Heart right ventricle (tissue), 16 donors: ENCODE results near the gene ADGRG7. TPM values are rescaled to one million over a fixed set of nuclear protein-coding genes. Genes with fewer than 3 reads are reported as not detected.

Source experiments
- ATAC-seq, 8 donors: fragments of 200-7000 bp; cut with Tn5 transposase; one replicate each; pipeline ENCODE4 v1.9.1; 2020; ENCODE audit warnings: mild to moderate bottlenecking in 8 of 8, moderate library complexity in 8 of 8, moderate number of reproducible peaks in 1 of 8
- DNase-seq, 2 donors: peaks; one replicate each; pipeline ENCODE4 v3.0.0-alpha.2; 2020
- H3K27ac ChIP-seq, 10 donors: fragments of 200-600 bp; sonication (generic) in 2 of 10; one replicate each; pipeline versions ENCODE4 v1.5.0 to v1.8.0; 2020 to 2022; ENCODE audit warnings: mild to moderate bottlenecking in 3 of 10
- H3K27me3 ChIP-seq, 7 donors: fragments of 200-600 bp; one replicate each; pipeline ENCODE4 v1.8.0; 2021 to 2022; ENCODE audit warnings: mild to moderate bottlenecking in 2 of 7
- H3K36me3 ChIP-seq, 9 donors: fragments of 200-600 bp; sonication (generic) in 1 of 9; one replicate each; pipeline versions ENCODE4 v1.5.0 to v1.8.0; 2020 to 2022; ENCODE audit warnings: mild to moderate bottlenecking in 2 of 9
- H3K4me1 ChIP-seq, 9 donors: fragments of 200-600 bp; sonication (generic) in 1 of 9; one replicate each; pipeline versions ENCODE4 v1.5.0 to v1.8.0; 2020 to 2022; ENCODE audit warnings: mild to moderate bottlenecking in 4 of 9
- H3K4me3 ChIP-seq, 10 donors: fragments of 200-600 bp; sonication (generic) in 2 of 10; one replicate each; pipeline versions ENCODE4 v1.5.0 to v1.8.0; 2020 to 2022; ENCODE audit warnings: mild to moderate bottlenecking in 7 of 10, moderate library complexity in 2 of 10
- H3K9me3 ChIP-seq, 11 donors: fragments of 200-600 bp in 10 of 11; sonication (generic) in 2 of 11; one replicate each; pipeline versions ENCODE4 v1.5.0 to v1.8.0; 2013 to 2022; ENCODE audit warnings: mild to moderate bottlenecking in 2 of 11, control low read depth in 1 of 11, moderate library complexity in 1 of 11
- CTCF ChIP-seq, 9 donors: fragments of 200-600 bp; sonication (generic) in 2 of 9; IDR thresholded peaks; one replicate each; pipeline versions ENCODE4 v1.5.0 to v1.8.0; 2021 to 2022; ENCODE audit warnings: antibody characterized with exemption in 9 of 9, mild to moderate bottlenecking in 5 of 9, moderate library complexity in 1 of 9
- WGBS, 2 donors: extraction: QIAGEN DNeasy Blood & Tissue Kit; methylation state at CpG; one replicate each; pipeline ENCODE4 v1.1.7; 2013; ENCODE audit warnings: inconsistent platforms in 1 of 2; 5-methylcytosine and 5-hydroxymethylcytosine counted together
- intact Hi-C, 10 donors: fragments of 100-400 bp; cut with DNase I; formaldehyde crosslinking; loops; one replicate each; pipeline versions ENCODE4 v1.11.1 to v1.14.2; 2022
- polyA plus RNA-seq, 2 donors: library from polyadenylated mRNA; stranded (reverse); fragments of 200-250 nt; gene quantifications; one replicate each; pipeline ENCODE4 v1.2.3, GENCODE V29; 2013
- total RNA-seq, 10 donors: library from RNA; stranded (reverse); fragmentation: NEBNext Ultra II Directional in 3 of 10; extraction: Animal tissue kit (Norgen Biotek cat#: 25700) in 3 of 10; gene quantifications; one replicate each; pipeline versions ENCODE4 v1.2.1 to v1.2.4, GENCODE V29; 2021 to 2023
- donor health status: Arrhythmogenic right ventricular cardiomyopathy.
- donor health status: ischemic (EF 13 %, LVEDD 7.1; RV severe dilation, severe dysfunction).
- donor health status: healthy with polysubstance abuse.
- donor health status: DM: no; HTN: yes; CAD: no.
- donor health status: DM: no; HTN: no; CAD: no.
- donor health status: ischemic (EF 25% LVEDD 6.9; RV normal size, moderate dysfunction).
- donor health status: ischemic (EF 25% LVEDD 5.7; RV mildly dilated, moderate dysfunction).
- donor health status: healthy.
- donor health status: DM: yes; HTN: yes; CAD: no.
- donor health status: Ischemic cardiomyopathy.
- donor health status: ischemic (EF 35%, LVEDD 5.7; RV mildly dilated, moderate dysfunction).
- donor health status: nonischemic (EF 11% LVEDD 7.7; RV severe dilation, severe dysfunction).
- donor health status: DM: yes; HTN: yes; CAD: no.
- donor health status: PGD.
- donor health status: ischemic (EF 29% LVEDD 5.4; RV normal size, mild dysfunction).
- donor health status: nonischemic (EF 23%, LVEDD 6.1; RV moderate dilation, normal function).

Gene ADGRG7
- total and polyA plus RNA-seq, 12 donors = 0.30 TPM; not detected in 11

DNA sequence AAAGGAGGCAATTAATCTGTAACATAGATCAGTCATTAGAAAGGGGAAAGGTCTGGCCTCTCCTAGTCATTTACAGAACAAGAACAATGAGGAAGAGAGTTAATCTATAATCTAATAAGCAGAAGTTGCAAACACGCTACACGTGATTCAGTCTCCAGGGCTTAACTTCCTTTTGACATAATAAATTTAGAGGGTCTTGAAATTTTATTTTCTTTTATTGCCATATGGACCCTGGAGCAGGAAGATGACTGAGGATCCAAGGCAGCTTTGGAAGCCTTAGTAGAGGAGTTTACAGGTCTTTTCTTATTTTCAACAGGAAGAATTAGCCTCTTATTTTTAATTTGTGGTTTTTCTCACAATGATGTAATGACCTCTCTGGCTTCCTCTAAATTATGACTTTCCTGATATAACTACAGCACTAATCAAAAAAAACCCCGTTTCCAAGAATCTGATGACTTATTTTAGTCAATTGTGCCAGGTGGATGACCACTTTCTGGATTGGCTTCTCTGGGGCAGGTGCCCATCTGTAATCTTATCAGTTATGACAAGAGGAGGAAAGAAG lies 32.2 kb downstream of the ADGRG7 start:
- no peak for TF ChIP-seq CTCF (IDR thresholded peaks at IDR 0.05)
- no peak overlapping the region for H3K4me3 ChIP-seq
- H3K36me3 ChIP-seq = no peaks in the 10 kb centered on the region
- 50 to 51% methylated on average over 3 of the region's 3 CpGs for WGBS, 2 donors
- no peak overlapping the region for H3K27ac ChIP-seq
- intact Hi-C loops = no loop called here
- H3K4me1 ChIP-seq = no peaks in the 10 kb centered on the region
- no peaks in the 10 kb centered on the region for H3K9me3 ChIP-seq
- no peaks in the 10 kb centered on the region for H3K27me3 ChIP-seq
- DNase-seq (no peak), ATAC-seq (no peak)

- Histone ChIP-seq H3K9me3 (no peaks in the 10 kb centered on the region), H3K4me1 (no peaks in the 10 kb centered on the region), H3K4me3 (no peak overlapping the region), H3K27me3 (no peaks in the 10 kb centered on the region), H3K36me3 (no peaks in the 10 kb centered on the region), H3K27ac (no peak overlapping the region)
- TF ChIP-seq CTCF (IDR thresholded peaks at IDR 0.05) = no peak
- intact Hi-C loops = no loop called here
- DNase-seq (no peak), ATAC-seq (no peak)
- 86 to 95% methylated on average over 3 of the region's 3 CpGs for WGBS, 2 donors
Measured at GRCh38 chr3:100645913-100646312, 36.5 kb downstream of the ADGRG7 start.

DNA sequence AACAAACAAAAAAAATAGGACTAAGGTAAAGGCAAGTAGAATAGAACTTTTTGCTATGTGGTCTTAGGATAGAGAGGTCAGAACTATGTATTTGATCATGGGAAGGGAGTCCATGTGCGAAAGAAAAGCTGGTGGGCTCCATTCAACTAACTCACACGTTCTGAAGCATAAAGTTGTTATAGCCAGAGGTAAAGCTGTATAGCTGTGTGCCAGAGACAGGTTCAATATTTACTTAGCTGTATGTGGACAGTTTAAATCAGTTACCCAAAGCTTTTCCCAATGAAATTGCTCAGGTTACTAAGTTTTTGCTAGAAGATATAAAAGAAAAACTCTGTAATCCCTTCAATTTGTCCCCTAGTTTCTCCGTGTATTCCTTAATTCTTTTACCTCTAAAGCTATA lies 37.8 kb downstream of the ADGRG7 start:
- no peak for TF ChIP-seq CTCF (IDR thresholded peaks at IDR 0.05)
- Histone ChIP-seq H3K36me3 (no peaks in the 10 kb centered on the region), H3K27ac (no peak overlapping the region), H3K4me1 (peaks cover 0 to 9% (median 0%) of the 10 kb centered on the region in 9 donors), H3K27me3 (no peaks in the 10 kb centered on the region), H3K4me3 (no peak overlapping the region), H3K9me3 (no peaks in the 10 kb centered on the region)
- intact Hi-C loops = no loop called here
- ATAC-seq (no peak), DNase-seq (no peak)
- 75 to 84% methylated on average over 3 of the region's 3 CpGs for WGBS, 2 donors

GRCh38 chr3:100647657-100648056 lies 38.3 kb downstream of the ADGRG7 start:
- H3K9me3 ChIP-seq = no peaks in the 10 kb centered on the region
- H3K27ac ChIP-seq = no peak overlapping the region
- H3K27me3 ChIP-seq = no peaks in the 10 kb centered on the region
- DNase-seq (no peak), ATAC-seq (no peak)
- intact Hi-C loops = no loop called here
- TF ChIP-seq CTCF (IDR thresholded peaks at IDR 0.05) = no peak
- no peaks in the 10 kb centered on the region for H3K36me3 ChIP-seq
- 76 to 88% methylated on average over 1 of the region's 1 CpG for WGBS, 2 donors
- H3K4me1 ChIP-seq = peaks cover 0 to 9% (median 0%) of the 10 kb centered on the region in 9 donors
- no peak overlapping the region for H3K4me3 ChIP-seq
